OCI-LY7 (cell line): ENCODE results near the gene SNPH. TPM values are rescaled to one million over a fixed set of nuclear protein-coding genes. Genes with fewer than 3 reads are reported as not detected.

Experiments
- BruUV-seq: library from RNA; stranded (reverse); fragments of 400-500 nt; replicated peaks from 2 replicates; lab custom pipeline; 2021; lab: Mats Ljungman, UMichigan
- CTCF ChIA-PET: fragments of 300-600 bp; sonication (Branson Sonifier 250); formaldehyde crosslinking; loops from one replicate; lab custom pipeline; 2022; ENCODE audit warnings: antibody characterized with exemption; ENCODE audit not compliant: unreplicated experiment; lab: Charles Lee
- POLR2A ChIA-PET: fragments of 300-600 bp; sonication (Branson Sonifier 250); formaldehyde crosslinking; loops from one replicate; lab custom pipeline; 2022; ENCODE audit warnings: antibody characterized with exemption; lab: Charles Lee
- DNase-seq: peaks from one replicate; pipeline ENCODE4 v3.0.0-alpha.2; 2015; ENCODE audit warnings: low spot score
- H2AFZ ChIP-seq: fragments of 200-600 bp; sonication (generic), shearing (Covaris generic); 2 replicates; pipeline ENCODE4 v1.6.1; 2014; ENCODE audit warnings: mild to moderate bottlenecking, antibody characterized with exemption, low read length, moderate library complexity
- H3K27ac ChIP-seq: fragments of 200-600 bp; sonication (generic); 2 replicates; pipeline ENCODE4 v1.5.1; 2014; ENCODE audit warnings: mixed run types, low read depth, mild to moderate bottlenecking, moderate library complexity, low read length, inconsistent platforms; ENCODE audit not compliant: poor library complexity, severe bottlenecking
- H3K36me3 ChIP-seq: fragments of 200-600 bp; sonication (generic); 2 replicates; pipeline ENCODE4 v1.6.1; 2014; ENCODE audit warnings: mild to moderate bottlenecking, antibody characterized with exemption, low read length, moderate library complexity, mixed read lengths; ENCODE audit not compliant: insufficient read depth
- H3K4me1 ChIP-seq: fragments of 200-600 bp; sonication (generic); 2 replicates; pipeline ENCODE4 v1.5.1; 2014; ENCODE audit warnings: mild to moderate bottlenecking, low read length; ENCODE audit not compliant: insufficient read depth, poor library complexity, severe bottlenecking
- H3K4me2 ChIP-seq: fragments of 200-600 bp; sonication (generic); 2 replicates; pipeline ENCODE4 v1.6.1; 2014; ENCODE audit warnings: mild to moderate bottlenecking, low read length
- H3K4me3 ChIP-seq: fragments of 200-600 bp; sonication (generic); 2 replicates; pipeline ENCODE4 v1.5.1; 2014; ENCODE audit warnings: mild to moderate bottlenecking, low read depth, low read length; ENCODE audit not compliant: poor library complexity, severe bottlenecking
- H3K79me2 ChIP-seq: fragments of 200-600 bp; sonication (generic); 2 replicates; pipeline ENCODE4 v1.6.1; 2016; ENCODE audit warnings: low read depth, mild to moderate bottlenecking, low read length, moderate library complexity, mixed read lengths; ENCODE audit not compliant: insufficient read depth
- H3K9me2 ChIP-seq: fragments of 200-600 bp; sonication (generic); 2 replicates; pipeline ENCODE4 v1.6.1; 2016; ENCODE audit warnings: mild to moderate bottlenecking, low read length, mixed read lengths; ENCODE audit not compliant: insufficient read depth
- H3K9me3 ChIP-seq: fragments of 200-600 bp; sonication (generic); 2 replicates; pipeline ENCODE4 v1.6.1; 2014; ENCODE audit warnings: mild to moderate bottlenecking, mixed run types, low read length, mixed read lengths
- H4K20me1 ChIP-seq: fragments of 200-600 bp; sonication (generic); 2 replicates; pipeline ENCODE4 v1.6.1; 2014; ENCODE audit warnings: mild to moderate bottlenecking, antibody characterized with exemption, low read length, moderate library complexity, mixed read lengths; ENCODE audit not compliant: insufficient read depth
- EZH2phosphoT487 ChIP-seq: fragments of 200-600 bp; sonication (generic); IDR thresholded peaks from 2 replicates; pipeline ENCODE4 v1.6.1; 2018; ENCODE audit warnings: low read depth, borderline replicate concordance, mild to moderate bottlenecking, mixed run types, antibody characterized with exemption, low read length, moderate library complexity, mixed read lengths
- intact Hi-C: fragments of 100-400 bp; cut with micrococcal nuclease; formaldehyde crosslinking; loops from one replicate; pipeline ENCODE4 v1.10.0; 2022; ENCODE audit not compliant: unreplicated experiment
- total RNA-seq, 2 experiments: library from RNA; depleted of rRNA in 1 of 2; stranded (reverse); fragments of >200 nt in 1 of 2; shearing (Covaris generic) in 1 of 2; gene quantifications; 2 replicates each; pipeline ENCODE4 v1.2.3, GENCODE V29; 2014 to 2022
- TF ChIP-seq, protein P1 (sequence below): fragments of 200-600 bp; sonication (generic); conservative IDR thresholded peaks from 2 replicates; pipeline ENCODE4 v1.5.1; 2014; ENCODE audit warnings: mild to moderate bottlenecking, antibody characterized with exemption, low read length, moderate library complexity, mixed read lengths

Gene SNPH
- total RNA-seq, 2 experiments from 2014 or later, result not detected

DNA sequence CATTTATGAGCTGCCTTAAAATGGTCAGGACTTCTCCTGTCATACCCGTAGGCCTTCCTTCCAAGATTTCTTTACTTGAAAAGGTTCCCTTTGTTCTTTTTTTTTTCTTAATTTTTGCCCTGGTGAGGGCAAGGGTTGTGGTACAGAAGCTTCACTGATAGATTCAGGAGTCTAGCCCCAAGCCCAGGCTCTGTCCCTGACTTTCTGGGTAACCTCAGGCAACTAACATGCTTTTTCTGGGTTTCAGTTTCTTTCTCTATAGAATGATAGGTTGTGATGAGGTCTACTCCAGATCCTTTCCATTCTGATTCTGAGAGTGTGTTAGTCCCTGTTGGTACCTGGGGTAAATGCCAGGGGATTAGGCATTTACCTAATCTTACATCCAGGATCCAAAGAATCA, 21.2 kb downstream of the SNPH start:
- intact Hi-C loops, result no loop called here
- Histone ChIP-seq H4K20me1 (no peaks in the 10 kb centered on the region), H3K27ac (no peak overlapping the region), H3K9me2 (no peaks in the 10 kb centered on the region), H3K4me3 (no peak overlapping the region), H3K4me2 (no peak overlapping the region), H3K9me3 (no peaks in the 10 kb centered on the region), H3K79me2 (no peaks in the 10 kb centered on the region), H2AFZ (no peak overlapping the region), H3K36me3 (no peaks in the 10 kb centered on the region), H3K4me1 (no peaks in the 10 kb centered on the region)
- TF ChIP-seq EZH2phosphoT487, result no peak
- TF ChIP-seq, protein P1, sequence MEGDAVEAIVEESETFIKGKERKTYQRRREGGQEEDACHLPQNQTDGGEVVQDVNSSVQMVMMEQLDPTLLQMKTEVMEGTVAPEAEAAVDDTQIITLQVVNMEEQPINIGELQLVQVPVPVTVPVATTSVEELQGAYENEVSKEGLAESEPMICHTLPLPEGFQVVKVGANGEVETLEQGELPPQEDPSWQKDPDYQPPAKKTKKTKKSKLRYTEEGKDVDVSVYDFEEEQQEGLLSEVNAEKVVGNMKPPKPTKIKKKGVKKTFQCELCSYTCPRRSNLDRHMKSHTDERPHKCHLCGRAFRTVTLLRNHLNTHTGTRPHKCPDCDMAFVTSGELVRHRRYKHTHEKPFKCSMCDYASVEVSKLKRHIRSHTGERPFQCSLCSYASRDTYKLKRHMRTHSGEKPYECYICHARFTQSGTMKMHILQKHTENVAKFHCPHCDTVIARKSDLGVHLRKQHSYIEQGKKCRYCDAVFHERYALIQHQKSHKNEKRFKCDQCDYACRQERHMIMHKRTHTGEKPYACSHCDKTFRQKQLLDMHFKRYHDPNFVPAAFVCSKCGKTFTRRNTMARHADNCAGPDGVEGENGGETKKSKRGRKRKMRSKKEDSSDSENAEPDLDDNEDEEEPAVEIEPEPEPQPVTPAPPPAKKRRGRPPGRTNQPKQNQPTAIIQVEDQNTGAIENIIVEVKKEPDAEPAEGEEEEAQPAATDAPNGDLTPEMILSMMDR, result no peak
- no peak for DNase-seq
- no TSS peak for BruUV-seq
- CTCF ChIA-PET, result no interaction called here
- POLR2A ChIA-PET, result interaction anchor here (1.1 kb wide), 1 partner anchor 11 kb away, joined by 3 read pairs; no protein-coding TSS in a partner anchor

DNA sequence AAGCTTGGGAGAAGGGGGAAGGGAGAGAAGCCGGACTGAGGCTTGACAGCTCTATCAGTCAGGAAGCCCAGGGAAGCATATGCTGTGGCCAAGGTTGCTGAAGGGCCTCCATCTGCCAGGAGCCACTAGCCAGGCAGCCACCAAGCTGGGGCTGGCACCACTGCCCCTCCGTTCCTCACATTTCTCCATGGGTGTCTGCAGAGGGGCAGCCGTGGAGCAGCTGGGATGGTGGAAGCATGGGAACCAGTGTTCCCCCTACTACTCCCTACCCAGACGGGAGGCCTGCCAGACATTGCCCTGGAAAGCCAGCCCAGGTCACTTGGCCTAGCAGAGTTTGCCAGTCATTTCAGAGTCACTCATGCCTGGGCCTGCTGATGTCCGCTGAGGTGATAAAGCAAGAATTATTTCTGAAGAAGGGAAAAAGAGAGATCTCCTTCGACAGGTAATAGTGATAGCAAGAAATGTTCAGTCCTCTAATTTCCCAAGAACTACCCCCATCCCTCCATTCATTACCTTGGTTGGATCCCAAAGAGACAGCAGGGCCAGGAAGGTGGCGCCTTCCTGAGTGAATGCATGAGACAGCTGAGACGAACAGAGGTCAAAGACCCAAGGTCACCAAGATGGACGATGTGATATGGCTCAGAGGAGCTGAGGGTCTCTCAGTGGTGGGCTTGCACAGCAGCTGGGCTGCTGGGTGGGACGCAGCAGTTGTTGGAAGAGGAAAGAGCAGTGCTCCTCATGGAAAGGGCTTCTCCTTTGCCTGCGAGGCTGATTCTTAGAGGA, 21.9 kb downstream of the SNPH start:
- no TSS peak for BruUV-seq
- no peaks in the 10 kb centered on the region for H3K9me2 ChIP-seq
- no peak for DNase-seq
- no peak overlapping the region for H3K27ac ChIP-seq
- intact Hi-C loops, result no loop called here
- H3K79me2 ChIP-seq, result no peaks in the 10 kb centered on the region
- no peak overlapping the region for H3K4me3 ChIP-seq
- no peaks in the 10 kb centered on the region for H3K36me3 ChIP-seq
- ChIA-PET POLR2A (interaction anchor here (1.1 kb wide), 1 partner anchor 11 kb away, joined by 3 read pairs; no protein-coding TSS in a partner anchor), CTCF (no interaction called here)
- TF ChIP-seq EZH2phosphoT487, result no peak
- TF ChIP-seq, protein P1, result no peak
- no peak overlapping the region for H2AFZ ChIP-seq
- H3K9me3 ChIP-seq, result no peaks in the 10 kb centered on the region
- H3K4me1 ChIP-seq, result no peaks in the 10 kb centered on the region
- H3K4me2 ChIP-seq, result no peak overlapping the region
- no peaks in the 10 kb centered on the region for H4K20me1 ChIP-seq

GRCh38 chr20:1291191-1291741, 25.2 kb downstream of the SNPH start:
- POLR2A ChIA-PET, result interaction anchor here (0.5 kb wide), 1 partner anchor 153 kb away, joined by 4 read pairs; no protein-coding TSS in a partner anchor

More at GRCh38 chr20:1291191-1291741, 25.2 kb downstream of the SNPH start:
- H3K4me3 ChIP-seq, result no peak overlapping the region
- no peaks in the 10 kb centered on the region for H3K9me2 ChIP-seq
- no peaks in the 10 kb centered on the region for H4K20me1 ChIP-seq
- TF ChIP-seq, protein P1, result no peak
- TF ChIP-seq EZH2phosphoT487, result no peak
- no peaks in the 10 kb centered on the region for H3K4me1 ChIP-seq
- H3K4me2 ChIP-seq, result no peak overlapping the region
- H3K36me3 ChIP-seq, result no peaks in the 10 kb centered on the region
- H3K79me2 ChIP-seq, result no peaks in the 10 kb centered on the region
- CTCF ChIA-PET, result no interaction called here
- intact Hi-C loops, result no loop called here
- no peak for DNase-seq
- no peak overlapping the region for H2AFZ ChIP-seq
- BruUV-seq, result no TSS peak
- H3K9me3 ChIP-seq, result no peaks in the 10 kb centered on the region
- no peak overlapping the region for H3K27ac ChIP-seq
